Measurements from ENCODE around the gene UBTD2.
A peak's percentile ranks its signal among the peaks of the same experiment; 100 is the strongest.
"Not testable (repeated sequence)": the region's sequence is repeated elsewhere in the genome, so short reads cannot be mapped to it uniquely, and the experiment has no call there.

The UBTD2 gene

DNA sequence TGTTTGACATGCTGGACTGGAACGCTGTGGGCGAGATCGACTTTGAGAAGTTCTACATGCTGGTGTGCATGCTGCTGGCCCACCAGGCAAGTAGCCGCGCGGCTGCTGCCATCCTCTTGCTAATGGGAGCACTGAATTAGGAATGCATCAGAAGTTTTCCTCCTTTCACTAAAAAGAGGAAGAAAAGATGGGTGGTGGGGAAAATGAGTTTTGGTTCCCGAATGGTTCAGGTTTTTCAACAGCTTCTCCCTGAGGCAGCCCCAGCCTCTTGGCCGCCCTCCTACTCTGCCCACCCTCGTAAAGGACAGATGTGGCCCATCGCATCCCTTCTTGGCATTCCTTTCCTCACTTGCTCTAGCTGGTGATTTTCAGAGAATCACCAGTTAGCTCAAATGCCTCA, 84.1 kb downstream of the UBTD2 start:
- Histone ChIP-seq H2AFZ (ENCODE audit: low read depth, low read length) (no peak overlapping the region), H3K27ac (ENCODE audit: low read length) (no peak overlapping the region), H3K27me3 (ENCODE audit: insufficient read depth, low read length, poor library complexity) (no peaks in the 10 kb centered on the region), H3K4me2 (ENCODE audit: insufficient read depth, low read length) (no peak overlapping the region), H3K9me3 (ENCODE audit: insufficient read depth, low read length, severe bottlenecking) (no peaks in the 10 kb centered on the region), H3K79me2 (ENCODE audit: insufficient read depth, low read length) (no peaks in the 10 kb centered on the region), H3K4me3 (ENCODE audit: low read depth in 1 of 2, low read length in 2 of 2) (no peak overlapping the region), H3K4me1 (ENCODE audit: insufficient read depth, low read length) (no peaks in the 10 kb centered on the region), H3K9ac (ENCODE audit: low read depth, low read length) (no peak overlapping the region), H4K20me1 (ENCODE audit: insufficient read depth, low read length) (no peaks in the 10 kb centered on the region), H3K36me3 (ENCODE audit: insufficient read depth, low read length) (no peaks in the 10 kb centered on the region)
- TF ChIP-seq EZH2 (IDR thresholded peaks at IDR 0.05; ENCODE audit: borderline replicate concordance, low read depth, low read length, severe bottlenecking) = no peak
- TF ChIP-seq, protein P1, sequence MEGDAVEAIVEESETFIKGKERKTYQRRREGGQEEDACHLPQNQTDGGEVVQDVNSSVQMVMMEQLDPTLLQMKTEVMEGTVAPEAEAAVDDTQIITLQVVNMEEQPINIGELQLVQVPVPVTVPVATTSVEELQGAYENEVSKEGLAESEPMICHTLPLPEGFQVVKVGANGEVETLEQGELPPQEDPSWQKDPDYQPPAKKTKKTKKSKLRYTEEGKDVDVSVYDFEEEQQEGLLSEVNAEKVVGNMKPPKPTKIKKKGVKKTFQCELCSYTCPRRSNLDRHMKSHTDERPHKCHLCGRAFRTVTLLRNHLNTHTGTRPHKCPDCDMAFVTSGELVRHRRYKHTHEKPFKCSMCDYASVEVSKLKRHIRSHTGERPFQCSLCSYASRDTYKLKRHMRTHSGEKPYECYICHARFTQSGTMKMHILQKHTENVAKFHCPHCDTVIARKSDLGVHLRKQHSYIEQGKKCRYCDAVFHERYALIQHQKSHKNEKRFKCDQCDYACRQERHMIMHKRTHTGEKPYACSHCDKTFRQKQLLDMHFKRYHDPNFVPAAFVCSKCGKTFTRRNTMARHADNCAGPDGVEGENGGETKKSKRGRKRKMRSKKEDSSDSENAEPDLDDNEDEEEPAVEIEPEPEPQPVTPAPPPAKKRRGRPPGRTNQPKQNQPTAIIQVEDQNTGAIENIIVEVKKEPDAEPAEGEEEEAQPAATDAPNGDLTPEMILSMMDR (IDR thresholded peaks at IDR 0.05; ENCODE audit: borderline replicate concordance, extremely low read depth, low read length, poor library complexity, severe bottlenecking) = no peak
- ATAC-seq (ENCODE audit: insufficient read depth, low read depth) = no peak
- no peak for DNase-seq

DNA sequence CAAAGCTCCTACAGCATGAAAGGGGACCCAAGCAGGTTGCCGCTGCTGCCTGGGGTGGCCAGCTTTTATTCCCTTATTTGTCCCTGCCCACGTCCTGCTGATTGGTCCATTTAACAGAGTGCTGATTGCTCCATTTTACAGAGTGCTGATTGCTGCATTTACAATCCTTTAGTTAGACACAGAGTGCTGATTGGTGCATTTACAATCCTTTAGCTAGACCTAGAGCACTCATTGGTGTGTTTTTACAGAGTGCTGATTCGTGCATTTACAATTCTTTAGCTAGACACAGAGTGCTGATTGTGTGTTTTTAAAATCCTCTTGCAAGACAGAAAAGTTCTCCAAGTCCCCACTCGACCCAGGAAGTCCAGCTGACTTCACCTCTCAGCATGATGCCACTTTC, 85.8 kb downstream of the UBTD2 start:
- not testable (repeated sequence) for H3K9ac ChIP-seq (ENCODE audit: low read depth, low read length); H3K9me3 ChIP-seq (ENCODE audit: insufficient read depth, low read length, severe bottlenecking); DNase-seq

DNA sequence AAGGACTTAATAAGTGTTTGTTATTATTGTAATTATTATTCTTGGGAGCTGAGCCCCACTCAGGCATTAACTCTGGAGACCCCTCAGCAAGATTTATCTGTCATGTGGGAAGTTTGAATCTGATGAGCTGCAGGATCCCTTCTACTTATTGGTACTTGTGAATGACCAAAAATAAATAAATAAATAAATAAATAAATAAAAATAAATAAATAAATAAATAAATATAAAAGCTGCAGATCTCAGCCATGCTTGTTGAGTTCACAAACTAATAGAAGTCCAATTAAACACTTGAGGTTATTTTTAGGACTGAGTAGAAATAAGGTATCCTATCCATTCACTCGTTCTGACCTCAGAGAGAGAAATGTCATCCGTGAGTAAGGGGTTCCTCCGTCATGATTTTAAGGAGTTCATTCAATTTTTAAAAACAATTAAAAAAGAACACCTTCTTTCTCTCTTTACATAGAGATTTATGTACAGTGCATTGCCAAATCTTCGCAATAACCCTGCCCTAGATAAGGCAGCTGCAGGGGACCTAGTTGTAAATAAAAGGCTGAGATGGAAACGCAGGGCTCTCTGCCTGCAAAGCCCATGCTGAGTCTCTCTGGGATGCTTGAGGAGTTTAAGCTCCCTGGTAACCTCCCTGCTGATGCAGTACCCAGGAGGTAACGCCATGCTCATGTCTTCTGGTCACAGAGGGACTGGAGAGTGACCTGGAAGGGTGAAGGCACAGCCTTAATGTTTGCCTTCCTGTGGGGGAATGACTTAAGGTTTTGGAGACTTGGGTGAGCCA, 88.4 kb downstream of the UBTD2 start:
- H3K4me2 ChIP-seq (ENCODE audit: insufficient read depth, low read length) = no peak overlapping the region
- H4K20me1 ChIP-seq (ENCODE audit: insufficient read depth, low read length) = no peaks in the 10 kb centered on the region
- H2AFZ ChIP-seq (ENCODE audit: low read depth, low read length) = no peak overlapping the region
- TF ChIP-seq, protein P1 (IDR thresholded peaks at IDR 0.05; ENCODE audit: borderline replicate concordance, extremely low read depth, low read length, poor library complexity, severe bottlenecking) = no peak
- no peak for TF ChIP-seq EZH2 (IDR thresholded peaks at IDR 0.05; ENCODE audit: borderline replicate concordance, low read depth, low read length, severe bottlenecking)
- H3K9me3 ChIP-seq (ENCODE audit: insufficient read depth, low read length, severe bottlenecking) = no peaks in the 10 kb centered on the region
- H3K4me3 ChIP-seq (ENCODE audit: low read depth in 1 of 2, low read length in 2 of 2) = no peak overlapping the region
- no peaks in the 10 kb centered on the region for H3K4me1 ChIP-seq (ENCODE audit: insufficient read depth, low read length)
- ATAC-seq (ENCODE audit: insufficient read depth, low read depth) (no peak), DNase-seq (no peak)
- H3K27me3 ChIP-seq (ENCODE audit: insufficient read depth, low read length, poor library complexity) = no peaks in the 10 kb centered on the region
- no peak overlapping the region for H3K9ac ChIP-seq (ENCODE audit: low read depth, low read length)
- no peaks in the 10 kb centered on the region for H3K36me3 ChIP-seq (ENCODE audit: insufficient read depth, low read length)
- H3K79me2 ChIP-seq (ENCODE audit: insufficient read depth, low read length) = no peaks in the 10 kb centered on the region
- no peak overlapping the region for H3K27ac ChIP-seq (ENCODE audit: low read length)

More for the DNA sequence above, 85.8 kb downstream of the UBTD2 start:
- 0 out of 3 replicates have a peak, but pooled peaks have one; percentile 14 for ATAC-seq (ENCODE audit: insufficient read depth, low read depth)
- H2AFZ ChIP-seq (ENCODE audit: low read depth, low read length); H3K36me3 ChIP-seq (ENCODE audit: insufficient read depth, low read length); H3K27ac ChIP-seq (ENCODE audit: low read length); H3K4me3 ChIP-seq (ENCODE audit: low read depth in 1 of 2, low read length in 2 of 2); H4K20me1 ChIP-seq (ENCODE audit: insufficient read depth, low read length); H3K79me2 ChIP-seq (ENCODE audit: insufficient read depth, low read length); H3K27me3 ChIP-seq (ENCODE audit: insufficient read depth, low read length, poor library complexity); H3K4me1 ChIP-seq (ENCODE audit: insufficient read depth, low read length); H3K4me2 ChIP-seq (ENCODE audit: insufficient read depth, low read length): not testable (repeated sequence)

DNA sequence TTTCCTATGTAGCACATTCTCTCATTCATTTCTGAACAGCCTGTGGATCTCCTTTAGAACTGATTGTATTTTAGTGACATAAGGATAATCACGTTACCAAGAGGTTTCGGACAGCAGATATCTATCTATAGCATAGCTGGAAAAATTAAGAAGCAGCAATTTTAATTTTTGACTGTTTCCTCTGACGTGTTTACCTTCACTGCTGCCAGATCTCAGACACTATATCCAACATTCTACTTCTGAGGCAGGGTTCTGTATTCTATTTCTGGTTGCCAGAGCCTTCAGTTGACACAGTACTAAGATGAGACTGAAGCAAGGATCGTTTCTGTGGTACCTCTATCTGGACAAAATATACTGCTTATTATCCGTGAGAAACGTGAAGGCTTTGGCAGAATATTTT, 89.7 kb downstream of the UBTD2 start, which contains the start of gene EFCAB9:
TSS of gene EFCAB9 (plus strand) at position 301 of the 400 bp plus-strand sequence. CDS start at position 302, 1 bp downstream.
- no peak for DNase-seq
- TF ChIP-seq EZH2 (IDR thresholded peaks at IDR 0.05; ENCODE audit: borderline replicate concordance, low read depth, low read length, severe bottlenecking) = no peak
- Histone ChIP-seq H3K4me1 (ENCODE audit: insufficient read depth, low read length) (peaks cover 2% of the 10 kb centered on the region; the same call in 1 of the 2 replicates), H3K4me3 (ENCODE audit: low read depth in 1 of 2, low read length in 2 of 2) (no peak within 1 kb of the TSS), H3K9me3 (ENCODE audit: insufficient read depth, low read length, severe bottlenecking) (no peaks in the 10 kb centered on the region), H3K36me3 (ENCODE audit: insufficient read depth, low read length) (no peaks in the 10 kb centered on the region), H3K79me2 (ENCODE audit: insufficient read depth, low read length) (no peaks in the 10 kb centered on the region), H3K27me3 (ENCODE audit: insufficient read depth, low read length, poor library complexity) (peaks cover 5% of the 10 kb centered on the region), H3K4me2 (ENCODE audit: insufficient read depth, low read length) (no peak within 1 kb of the TSS), H3K27ac (ENCODE audit: low read length) (no peak within 1 kb of the TSS), H3K9ac (ENCODE audit: low read depth, low read length) (no peak within 1 kb of the TSS), H2AFZ (ENCODE audit: low read depth, low read length) (no peak within 1 kb of the TSS), H4K20me1 (ENCODE audit: insufficient read depth, low read length) (no peaks in the 10 kb centered on the region)
- ATAC-seq (ENCODE audit: insufficient read depth, low read depth) = no peak
